ENCODE measurements around the gene C1QTNF5.

- TF ChIP-seq CTCF (IDR thresholded peaks at IDR 0.05 in 4 of 5, conservative IDR thresholded peaks at IDR 0.05 in 1 of 5) (peak in 3 of 5 experiments; percentile 37 to 54 (median 42)), POLR2A (IDR thresholded peaks at IDR 0.05) (peak; percentile 59 to 66)
Measured at GRCh38 chr11:119365071-119365591, 24.4 kb upstream of the C1QTNF5 start.

All from gastrocnemius medialis (tissue), 4 donors.